OCI-LY3 (cell line): ENCODE measurements around the gene TRIM31.

Source experiments
- H2AFZ ChIP-seq: fragments of 200-600, 300-600 bp; shearing (Covaris generic); 2 replicates; pipeline ENCODE4 v1.6.0; 2014; ENCODE audit warnings: antibody characterized with exemption, low read depth, low read length
- H3K27ac ChIP-seq: fragments of 200-600, 300-600 bp; sonication (generic); 2 replicates; pipeline ENCODE4 v1.5.1; 2014; ENCODE audit warnings: mild to moderate bottlenecking, low read length, moderate library complexity, mixed read lengths
- H3K27me3 ChIP-seq: fragments of 200-600, 300-600 bp; sonication (generic); 2 replicates; pipeline ENCODE4 v1.6.1; 2014; ENCODE audit warnings: low read depth, low read length, mixed read lengths
- H3K36me3 ChIP-seq: fragments of 200-600, 300-600 bp; sonication (generic); replicated peaks from 2 replicates; pipeline ENCODE3; 2014; ENCODE audit warnings: low read depth, low read length, mixed read lengths
- H3K4me1 ChIP-seq: fragments of 300-600, 200-600 bp; sonication (generic); 2 replicates; pipeline ENCODE4 v1.6.1; 2014; ENCODE audit warnings: low read length, mixed read lengths
- H3K4me2 ChIP-seq: fragments of 200-600, 300-600 bp; sonication (generic); 2 replicates; pipeline ENCODE4 v1.6.1; 2014; ENCODE audit warnings: low read length, mixed read lengths
- H3K4me3 ChIP-seq: fragments of 300-600, 200-600 bp; sonication (generic); 2 replicates; pipeline ENCODE4 v1.5.1; 2014; ENCODE audit warnings: antibody characterized with exemption, mild to moderate bottlenecking, low read length, moderate library complexity
- H3K79me2 ChIP-seq: fragments of 300-600, 200-600 bp; shearing (Covaris generic); 2 replicates; pipeline ENCODE4 v1.6.1; 2014; ENCODE audit warnings: mild to moderate bottlenecking, low read length, mixed read lengths
- H3K9ac ChIP-seq: fragments of 300-600, 200-600 bp; shearing (Covaris generic); 2 replicates; pipeline ENCODE4 v1.6.0; 2014; ENCODE audit warnings: mild to moderate bottlenecking, low read length, moderate library complexity
- H3K9me3 ChIP-seq: fragments of 200-600, 300-600 bp; shearing (Covaris generic); 2 replicates; pipeline ENCODE4 v1.6.1; 2014; ENCODE audit warnings: low read length, mixed read lengths; ENCODE audit not compliant: insufficient read depth
- H4K20me1 ChIP-seq: fragments of 200-600, 300-600 bp; sonication (generic); 2 replicates; pipeline ENCODE4 v1.6.1; 2016; ENCODE audit warnings: low read length, mixed read lengths; ENCODE audit not compliant: insufficient read depth
- EZH2phosphoT487 ChIP-seq: fragments of 200-600 bp; shearing (Covaris generic); IDR thresholded peaks from 2 replicates; pipeline ENCODE4 v1.6.1; 2018; ENCODE audit warnings: antibody characterized with exemption, mixed run types, low read depth
- TF ChIP-seq, protein P1 (sequence below): fragments of 200-600, 300-600 bp; sonication (generic); IDR thresholded peaks from 2 replicates; pipeline ENCODE4 v1.5.1; 2014; ENCODE audit warnings: antibody characterized with exemption, low read length, low read depth

Gene TRIM31

DNA sequence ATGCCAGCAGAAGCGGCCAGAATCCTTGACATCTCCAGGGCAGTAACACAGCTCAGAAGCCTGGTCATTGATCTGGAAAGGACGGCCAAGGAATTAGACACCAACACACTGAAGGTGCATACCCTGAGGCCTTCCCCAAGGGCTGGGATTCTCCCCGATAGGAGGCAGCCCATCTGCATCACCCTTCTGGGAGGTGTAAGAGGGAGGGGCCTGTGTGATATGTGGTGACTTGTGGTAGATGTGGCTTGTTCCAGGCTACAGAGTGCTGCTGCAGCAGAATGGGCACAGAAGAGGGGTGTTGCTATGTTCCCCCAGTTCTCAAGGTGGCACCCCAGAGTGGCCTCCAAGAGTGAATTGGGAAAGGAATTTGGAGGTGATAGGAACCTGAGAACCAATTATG is 34.2 kb upstream of the TRIM31 start:
- H3K36me3 ChIP-seq = no peaks in the 10 kb centered on the region
- no peak overlapping the region for H3K9ac ChIP-seq
- peaks cover 10% of the 10 kb centered on the region for H3K4me1 ChIP-seq
- no peaks in the 10 kb centered on the region for H4K20me1 ChIP-seq
- 0 out of 2 replicates have a peak, but pooled peaks cover 9% of the 10 kb centered on the region for H3K27me3 ChIP-seq
- no peak overlapping the region for H3K4me2 ChIP-seq
- no peaks in the 10 kb centered on the region for H3K79me2 ChIP-seq
- TF ChIP-seq, protein P1, sequence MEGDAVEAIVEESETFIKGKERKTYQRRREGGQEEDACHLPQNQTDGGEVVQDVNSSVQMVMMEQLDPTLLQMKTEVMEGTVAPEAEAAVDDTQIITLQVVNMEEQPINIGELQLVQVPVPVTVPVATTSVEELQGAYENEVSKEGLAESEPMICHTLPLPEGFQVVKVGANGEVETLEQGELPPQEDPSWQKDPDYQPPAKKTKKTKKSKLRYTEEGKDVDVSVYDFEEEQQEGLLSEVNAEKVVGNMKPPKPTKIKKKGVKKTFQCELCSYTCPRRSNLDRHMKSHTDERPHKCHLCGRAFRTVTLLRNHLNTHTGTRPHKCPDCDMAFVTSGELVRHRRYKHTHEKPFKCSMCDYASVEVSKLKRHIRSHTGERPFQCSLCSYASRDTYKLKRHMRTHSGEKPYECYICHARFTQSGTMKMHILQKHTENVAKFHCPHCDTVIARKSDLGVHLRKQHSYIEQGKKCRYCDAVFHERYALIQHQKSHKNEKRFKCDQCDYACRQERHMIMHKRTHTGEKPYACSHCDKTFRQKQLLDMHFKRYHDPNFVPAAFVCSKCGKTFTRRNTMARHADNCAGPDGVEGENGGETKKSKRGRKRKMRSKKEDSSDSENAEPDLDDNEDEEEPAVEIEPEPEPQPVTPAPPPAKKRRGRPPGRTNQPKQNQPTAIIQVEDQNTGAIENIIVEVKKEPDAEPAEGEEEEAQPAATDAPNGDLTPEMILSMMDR = no peak
- TF ChIP-seq EZH2phosphoT487 = no peak
- no peak overlapping the region for H2AFZ ChIP-seq
- no peak overlapping the region for H3K4me3 ChIP-seq
- no peaks in the 10 kb centered on the region for H3K9me3 ChIP-seq
- no peak overlapping the region for H3K27ac ChIP-seq

DNA sequence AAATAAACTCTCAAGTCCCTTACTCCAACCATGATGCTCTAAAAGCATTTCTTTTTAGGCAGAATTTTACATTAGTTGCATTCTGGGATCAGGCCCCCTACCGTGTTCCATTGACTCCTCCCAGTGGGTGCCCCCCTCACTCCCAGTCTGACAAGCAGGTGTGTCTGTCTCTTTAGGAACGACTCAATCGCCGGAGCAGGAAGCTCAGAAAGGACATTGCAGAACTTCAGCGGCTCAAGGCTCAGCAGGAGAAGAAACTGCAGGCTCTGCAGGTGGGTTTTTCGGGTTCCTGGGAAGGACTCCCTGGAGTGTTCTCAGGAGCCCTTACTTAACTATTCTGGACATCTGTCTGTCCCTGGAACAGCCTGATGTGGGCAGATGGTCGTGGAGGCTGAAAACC is 32.9 kb upstream of the TRIM31 start:
- H3K36me3 ChIP-seq = no peaks in the 10 kb centered on the region
- no peaks in the 10 kb centered on the region for H3K9me3 ChIP-seq
- H2AFZ ChIP-seq = no peak overlapping the region
- H3K9ac ChIP-seq = no peak overlapping the region
- H3K4me3 ChIP-seq = no peak overlapping the region
- no peaks in the 10 kb centered on the region for H3K79me2 ChIP-seq
- H3K4me1 ChIP-seq = peaks cover 10% of the 10 kb centered on the region
- H3K27me3 ChIP-seq = peaks cover 15% of the 10 kb centered on the region; the same call in 1 of the 2 replicates
- TF ChIP-seq, protein P1 = no peak
- no peaks in the 10 kb centered on the region for H4K20me1 ChIP-seq
- no peak overlapping the region for H3K4me2 ChIP-seq
- no peak overlapping the region for H3K27ac ChIP-seq

DNA sequence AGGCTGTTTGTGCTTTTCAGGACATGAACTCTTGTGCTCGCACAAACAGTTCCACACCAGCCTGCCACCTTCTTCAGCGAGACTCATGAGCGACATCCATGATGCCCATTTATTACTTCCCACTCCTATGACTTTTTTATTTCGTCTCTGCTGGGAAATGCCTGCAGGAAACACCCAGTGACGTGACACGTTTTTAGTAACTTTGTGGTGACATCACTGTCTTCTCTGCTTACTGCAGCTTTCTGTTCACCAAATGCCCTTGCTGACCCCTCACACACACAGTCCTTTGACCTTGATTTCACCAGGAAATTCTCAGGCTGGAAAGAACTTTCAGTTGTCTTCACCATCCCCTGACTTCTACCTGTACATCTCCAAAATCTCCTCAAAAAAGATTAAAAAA is 31.9 kb upstream of the TRIM31 start:
- peaks cover 15% of the 10 kb centered on the region; the same call in 1 of the 2 replicates for H3K27me3 ChIP-seq

DNA sequence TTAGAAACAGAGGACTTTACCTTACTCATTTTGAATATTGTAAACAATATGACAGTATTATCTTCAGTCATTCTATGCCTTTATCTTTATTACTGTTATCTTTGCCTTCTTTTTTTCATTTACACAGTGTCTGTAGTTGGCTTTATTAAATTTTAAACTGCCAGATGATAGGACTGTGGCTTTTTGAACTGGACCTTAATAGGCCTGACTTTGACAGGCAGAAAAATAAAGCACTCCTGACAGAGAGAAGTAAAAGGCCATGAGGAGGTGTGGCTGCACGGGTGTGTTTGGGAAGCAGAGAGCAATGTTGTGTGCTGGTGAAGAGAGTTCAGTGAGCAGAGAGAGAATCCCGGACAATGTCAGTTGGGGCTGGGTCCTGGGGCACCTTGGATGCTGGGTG is 30.9 kb upstream of the TRIM31 start:
- Histone ChIP-seq H3K27ac (no peak overlapping the region), H3K4me3 (no peak overlapping the region), H2AFZ (no peak overlapping the region), H3K4me1 (no peaks in the 10 kb centered on the region), H3K27me3 (peaks cover 17% of the 10 kb centered on the region; the same call in 1 of the 2 replicates), H3K4me2 (no peak overlapping the region), H3K9me3 (no peaks in the 10 kb centered on the region), H4K20me1 (no peaks in the 10 kb centered on the region), H3K36me3 (no peaks in the 10 kb centered on the region), H3K9ac (no peak overlapping the region), H3K79me2 (no peaks in the 10 kb centered on the region)
- TF ChIP-seq, protein P1 = no peak
- TF ChIP-seq EZH2phosphoT487 = no peak

More for the DNA sequence above, 31.9 kb upstream of the TRIM31 start:
- H3K27ac ChIP-seq = no peak overlapping the region
- no peaks in the 10 kb centered on the region for H4K20me1 ChIP-seq
- no peak for TF ChIP-seq EZH2phosphoT487
- TF ChIP-seq, protein P1 = no peak
- H3K79me2 ChIP-seq = no peaks in the 10 kb centered on the region
- no peak overlapping the region for H3K9ac ChIP-seq
- H2AFZ ChIP-seq = no peak overlapping the region
- H3K4me2 ChIP-seq = no peak overlapping the region
- no peaks in the 10 kb centered on the region for H3K9me3 ChIP-seq
- no peaks in the 10 kb centered on the region for H3K36me3 ChIP-seq
- peaks cover 6% of the 10 kb centered on the region for H3K4me1 ChIP-seq
- no peak overlapping the region for H3K4me3 ChIP-seq
